ENCODE data around the gene PTBP3.
"Not testable (repeated sequence)": the region's sequence is repeated elsewhere in the genome, so short reads cannot be mapped to it uniquely, and the experiment has no call there.

PTBP3 gene, protein sequence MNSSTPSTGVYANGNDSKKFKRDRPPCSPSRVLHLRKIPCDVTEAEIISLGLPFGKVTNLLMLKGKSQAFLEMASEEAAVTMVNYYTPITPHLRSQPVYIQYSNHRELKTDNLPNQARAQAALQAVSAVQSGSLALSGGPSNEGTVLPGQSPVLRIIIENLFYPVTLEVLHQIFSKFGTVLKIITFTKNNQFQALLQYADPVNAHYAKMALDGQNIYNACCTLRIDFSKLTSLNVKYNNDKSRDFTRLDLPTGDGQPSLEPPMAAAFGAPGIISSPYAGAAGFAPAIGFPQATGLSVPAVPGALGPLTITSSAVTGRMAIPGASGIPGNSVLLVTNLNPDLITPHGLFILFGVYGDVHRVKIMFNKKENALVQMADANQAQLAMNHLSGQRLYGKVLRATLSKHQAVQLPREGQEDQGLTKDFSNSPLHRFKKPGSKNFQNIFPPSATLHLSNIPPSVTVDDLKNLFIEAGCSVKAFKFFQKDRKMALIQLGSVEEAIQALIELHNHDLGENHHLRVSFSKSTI

DNA sequence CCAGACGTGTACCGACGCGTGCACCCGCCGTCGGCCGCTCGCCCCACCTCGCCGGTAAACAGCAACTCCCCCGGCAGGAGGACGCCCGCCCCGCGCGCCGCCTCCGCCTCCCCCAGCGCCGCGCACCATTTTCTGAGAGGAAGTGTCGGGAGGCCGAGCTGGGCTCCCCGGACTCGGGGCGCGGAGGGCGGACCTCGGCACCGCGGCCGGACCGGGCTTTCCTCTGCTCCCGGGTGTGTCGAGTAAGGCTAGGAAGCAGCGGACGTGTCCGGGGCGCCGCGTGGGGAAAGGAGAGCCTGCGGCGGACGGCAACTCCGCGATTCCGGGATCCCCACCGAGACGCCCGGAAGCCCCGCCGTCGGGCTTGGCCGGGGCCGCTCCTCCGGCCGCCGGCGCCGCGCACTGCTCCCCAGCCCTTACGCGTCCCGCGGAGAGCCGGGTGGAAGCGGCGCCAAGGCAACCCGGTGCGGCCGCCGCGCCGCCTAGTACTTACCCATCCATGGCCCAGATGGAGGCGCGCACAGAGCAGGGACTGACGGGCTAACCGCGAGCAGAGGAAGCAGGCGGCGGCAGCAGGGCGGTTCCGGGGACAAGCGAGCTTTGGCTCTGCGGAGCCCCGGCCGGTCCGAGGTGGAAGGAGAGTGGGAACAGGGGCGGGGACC lies at the start of gene PTBP3:
Gene PTBP3, minus strand, starts transcription at position 643 of the 662 bp plus-strand sequence. CDS start 35,754 bp downstream, outside the sequence.
- DNase-seq: peak; percentile 77

DNA sequence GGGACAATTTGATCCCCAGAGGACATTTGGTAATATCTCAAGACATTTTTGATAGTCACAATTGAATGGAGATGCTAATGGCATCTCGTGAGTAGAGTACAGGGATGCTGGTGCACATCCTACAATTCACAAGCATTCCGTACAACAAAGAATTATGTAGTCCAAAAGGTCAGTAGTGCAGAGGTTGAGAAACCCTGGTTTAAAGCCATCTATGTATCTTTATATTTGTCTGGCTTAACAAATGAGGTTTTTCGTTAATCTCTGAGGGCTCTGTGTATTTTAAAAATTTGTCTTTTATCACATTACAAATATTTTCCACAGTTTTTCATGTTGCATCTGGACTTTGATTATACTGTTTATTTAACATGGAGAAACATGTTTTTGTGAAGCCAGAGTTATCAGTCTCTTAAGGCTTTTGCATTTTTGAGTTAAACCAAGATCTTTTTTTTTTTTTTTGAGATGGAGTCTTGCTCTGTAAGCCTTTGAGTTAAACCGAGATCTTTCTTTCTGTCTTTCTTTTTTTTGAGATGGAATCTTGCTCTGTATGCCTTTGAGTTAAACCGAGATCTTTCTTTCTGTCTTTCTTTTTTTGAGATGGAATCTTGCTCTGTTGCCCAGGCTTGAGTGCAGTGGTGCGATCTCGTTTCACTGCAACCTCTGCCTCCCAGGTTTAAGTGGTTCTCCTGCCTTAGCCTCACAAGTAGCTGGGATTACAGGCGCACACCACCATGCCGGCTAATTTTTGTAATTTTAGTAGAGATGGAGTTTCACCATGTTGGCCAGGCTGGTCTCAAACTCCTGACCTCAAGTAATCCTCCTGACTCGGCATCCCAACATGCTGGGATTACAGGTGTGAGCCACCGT lies 49.3 kb upstream of the PTBP3 start:
- DNase-seq: no peak

DNA sequence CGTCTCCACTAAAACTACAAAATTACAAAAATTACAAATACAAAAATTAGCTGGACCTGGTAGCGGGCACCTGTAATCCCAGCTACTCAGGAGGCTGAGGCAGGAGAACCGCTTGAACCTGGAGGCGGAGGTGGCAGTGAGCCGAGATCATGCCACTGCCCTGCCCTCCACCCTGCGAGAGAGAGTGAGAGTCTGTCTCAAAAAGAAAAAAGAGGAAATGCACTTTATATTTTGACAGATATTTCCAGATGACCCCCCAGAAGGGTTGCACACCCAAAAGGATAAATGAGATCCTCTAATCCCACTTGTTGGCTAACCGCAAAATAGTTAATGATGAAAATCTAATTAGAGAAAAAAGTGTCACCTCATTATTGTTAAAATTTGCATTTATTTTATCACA lies 48.6 kb upstream of the PTBP3 start:
- DNase-seq: no peak

DNA sequence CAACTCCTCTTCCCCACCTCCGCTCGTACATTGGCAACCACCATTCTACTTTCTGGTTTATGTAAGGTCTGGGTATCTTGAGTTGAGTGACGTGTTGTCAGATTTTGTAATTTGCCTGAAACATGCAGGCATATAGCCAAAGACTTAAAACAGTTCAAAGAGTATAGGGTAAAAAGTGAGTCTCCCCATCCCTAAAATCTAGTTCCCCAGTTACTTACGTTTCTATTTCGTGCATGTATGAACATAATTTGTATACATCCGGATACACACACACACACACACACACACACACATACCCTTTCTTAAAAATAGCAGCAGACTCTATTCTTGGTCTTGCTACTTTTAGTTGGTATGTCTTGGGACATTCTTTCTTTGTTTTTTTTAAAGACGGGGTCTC lies 47.4 kb upstream of the PTBP3 start:
- no peak for DNase-seq

DNA sequence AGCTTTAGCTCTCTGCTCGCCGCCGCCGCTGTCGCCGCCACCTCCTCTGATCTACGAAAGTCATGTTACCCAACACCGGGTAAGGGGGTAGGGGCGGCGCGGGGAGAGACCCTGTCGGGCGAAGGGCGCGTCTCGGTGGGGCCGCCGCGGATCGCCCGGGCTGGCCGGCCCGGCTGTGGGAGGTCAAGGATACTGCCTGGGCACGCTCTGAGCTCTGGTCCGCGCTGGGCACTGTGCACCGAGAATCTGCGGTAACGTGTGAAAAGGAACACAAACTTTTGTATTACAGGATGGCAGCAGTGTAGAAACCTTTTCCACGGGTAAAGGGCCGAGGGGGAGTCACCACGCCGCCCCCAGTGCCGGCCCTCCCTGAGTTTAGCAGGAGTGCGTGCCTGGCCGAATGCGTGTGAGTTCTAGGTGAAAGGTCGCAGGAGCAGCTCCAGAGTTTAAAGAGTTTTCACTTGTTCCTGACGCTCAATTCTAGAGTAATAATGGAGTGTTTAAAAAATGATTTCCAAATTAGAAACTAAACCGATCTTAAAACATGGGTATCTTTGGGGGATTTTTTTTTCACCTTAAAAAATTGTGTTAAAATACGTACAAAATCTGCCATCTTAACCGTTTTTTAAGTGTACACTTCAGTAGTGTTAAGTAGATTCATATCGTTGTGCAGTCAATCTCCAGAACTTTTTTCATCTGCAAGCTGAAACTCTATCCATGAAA lies 46.8 kb upstream of the PTBP3 start, which contains the start of gene HSDL2:
Gene HSDL2, plus strand, starts transcription at position 7 of the 723 bp plus-strand sequence. Its CDS starts 56 bp downstream, at position 63.
- DNase-seq: no peak

DNA sequence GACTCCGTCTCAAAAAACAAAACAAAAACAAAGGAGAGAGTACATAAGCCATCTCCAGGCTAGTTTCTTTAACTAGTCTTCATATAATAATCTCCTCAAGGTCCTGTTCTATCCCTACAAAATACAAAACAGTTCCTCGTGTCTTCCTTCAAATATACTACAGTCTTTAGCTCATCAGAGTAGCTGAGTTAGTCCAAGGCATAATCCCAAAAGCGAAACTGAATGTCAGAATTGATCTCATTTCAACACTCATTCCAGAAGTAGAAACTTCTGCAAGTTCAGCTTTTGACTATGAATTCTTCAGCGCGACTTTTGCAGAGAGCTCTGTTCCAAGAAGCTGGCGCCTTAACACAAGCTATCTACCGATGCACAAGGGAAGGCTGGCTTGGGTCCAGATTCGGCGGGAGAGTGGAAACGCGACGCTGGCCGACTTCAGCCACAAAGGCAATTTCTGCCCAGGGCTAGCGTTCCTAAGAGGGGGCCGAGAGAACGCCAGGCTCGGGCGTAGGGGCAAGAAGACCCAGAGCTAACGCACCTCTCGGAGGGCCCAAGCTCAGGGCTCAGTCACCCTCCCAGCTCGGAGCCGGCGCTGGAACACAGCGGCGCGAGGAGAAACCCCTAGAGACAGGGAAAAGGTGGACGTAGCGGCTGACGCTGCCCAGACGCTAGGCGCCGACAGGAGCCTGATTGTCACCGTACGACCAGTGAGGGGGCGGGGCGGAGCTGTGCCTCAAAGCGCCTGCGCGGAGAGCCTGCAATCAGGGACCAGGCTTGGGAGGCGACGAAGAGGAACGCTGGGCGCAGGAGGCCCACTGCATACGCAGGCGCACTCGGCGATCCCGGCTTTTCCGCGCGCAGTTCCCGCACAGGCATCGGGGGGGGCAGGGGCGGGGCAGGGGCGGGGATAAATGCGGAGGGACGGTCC lies 46.0 kb upstream of the PTBP3 start:
- peak; percentile 99 for DNase-seq

DNA sequence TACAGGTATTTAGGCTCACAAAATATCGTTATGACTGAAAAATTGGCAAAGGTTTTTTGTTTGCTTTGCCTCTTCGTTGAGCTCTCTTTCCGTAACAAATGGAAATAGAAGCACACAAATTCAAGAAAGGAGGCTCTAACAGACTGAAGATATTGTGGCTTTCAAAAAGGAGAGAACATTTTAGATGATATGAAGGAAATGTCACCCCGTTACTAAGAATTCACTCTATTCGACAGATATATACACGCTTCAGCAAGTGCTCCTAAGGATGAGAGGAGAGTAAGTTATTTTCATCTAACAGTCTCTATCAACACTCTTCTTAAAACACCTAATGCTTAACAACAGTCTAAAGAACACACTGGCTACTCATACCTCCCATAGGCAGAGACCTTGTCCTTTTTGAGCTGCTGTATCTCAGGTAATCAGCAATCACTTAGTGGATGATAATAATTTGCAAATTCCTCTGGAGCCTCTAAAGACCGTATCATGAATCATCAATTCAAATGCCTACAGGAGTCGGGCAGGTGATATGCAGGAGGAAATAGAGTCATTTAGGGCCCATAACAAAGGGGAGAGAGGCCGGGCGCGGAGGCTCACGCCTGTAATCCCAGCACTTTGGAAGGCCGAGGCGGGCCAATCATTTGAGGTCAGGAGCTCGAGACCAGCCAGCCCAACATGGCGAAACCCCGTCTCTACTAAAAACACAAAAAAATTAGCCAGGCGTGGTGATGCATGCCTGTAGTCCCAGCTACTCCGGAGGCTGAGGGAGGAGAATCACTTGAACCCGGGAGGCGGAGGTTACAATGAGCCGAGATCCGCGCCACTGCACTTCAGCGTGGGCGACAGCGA lies 45.1 kb upstream of the PTBP3 start:
- DNase-seq: no peak

DNA sequence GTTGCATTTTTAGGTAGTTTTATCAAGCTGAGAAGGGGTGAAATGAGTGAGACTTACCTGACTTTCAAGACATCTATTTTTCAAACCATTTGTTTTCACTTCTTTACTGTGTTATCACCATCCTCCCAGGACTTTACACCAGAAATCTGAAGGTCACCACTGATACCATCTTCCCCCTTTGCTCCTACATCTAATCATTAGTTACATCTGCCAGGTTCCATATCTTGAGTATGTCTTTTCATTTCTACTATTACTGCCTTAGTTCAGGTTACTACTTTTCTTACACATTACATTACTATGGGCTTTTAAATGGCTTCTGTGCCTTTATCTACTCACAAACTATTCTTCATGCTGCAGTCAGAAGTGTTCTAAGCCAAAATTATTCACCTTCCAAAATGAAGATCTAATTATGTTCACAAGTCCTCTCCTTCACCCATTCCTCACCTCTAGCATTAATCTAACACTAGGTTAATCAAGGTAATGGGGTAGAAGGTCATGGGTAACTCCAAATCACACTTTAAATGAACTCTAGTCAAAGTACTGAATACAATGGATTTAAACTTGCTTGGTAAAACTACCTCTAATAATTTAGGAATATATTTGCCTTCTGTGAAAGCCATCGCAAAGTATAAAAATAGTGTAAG lies 44.4 kb upstream of the PTBP3 start:
- no peak for DNase-seq

DNA sequence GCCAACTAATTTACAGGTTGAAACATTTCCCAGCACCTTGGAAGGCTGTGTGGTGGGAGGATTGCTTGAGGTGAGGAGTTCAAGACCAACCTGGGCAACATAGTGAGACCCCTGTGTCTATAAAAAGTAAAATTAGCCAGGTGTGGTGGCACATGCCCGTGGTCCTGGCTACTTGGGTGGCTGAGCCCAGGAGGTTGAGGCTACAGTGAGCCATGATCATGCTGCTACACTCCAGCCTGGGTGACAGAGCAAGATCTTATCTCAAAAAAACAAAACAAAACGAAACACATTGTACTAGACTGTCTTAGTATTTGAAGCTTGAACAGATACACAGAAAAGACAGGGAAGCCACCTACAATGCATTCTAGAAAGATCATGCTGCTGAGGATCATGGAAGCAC lies 43.7 kb upstream of the PTBP3 start:
- no peak for DNase-seq

DNA sequence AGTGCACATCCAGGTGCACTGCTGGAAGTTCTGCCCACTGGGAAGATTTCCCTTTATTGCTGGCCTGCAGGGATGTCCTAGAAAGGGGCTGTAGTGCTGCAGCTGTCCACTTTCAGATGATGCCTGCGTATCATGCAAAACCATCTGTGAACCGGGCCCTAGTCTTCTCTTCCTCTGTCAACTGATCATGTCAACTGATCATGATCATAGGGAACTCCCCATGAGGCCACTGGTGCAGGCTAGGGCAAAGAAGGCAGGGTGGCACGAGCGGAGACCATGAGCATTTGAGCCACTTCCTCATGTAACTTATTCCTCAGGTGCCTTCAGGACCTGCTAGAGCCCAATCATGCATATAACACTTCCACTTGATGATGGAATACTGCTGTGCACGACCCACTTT lies 41.9 kb upstream of the PTBP3 start:
- no peak for DNase-seq

DNA sequence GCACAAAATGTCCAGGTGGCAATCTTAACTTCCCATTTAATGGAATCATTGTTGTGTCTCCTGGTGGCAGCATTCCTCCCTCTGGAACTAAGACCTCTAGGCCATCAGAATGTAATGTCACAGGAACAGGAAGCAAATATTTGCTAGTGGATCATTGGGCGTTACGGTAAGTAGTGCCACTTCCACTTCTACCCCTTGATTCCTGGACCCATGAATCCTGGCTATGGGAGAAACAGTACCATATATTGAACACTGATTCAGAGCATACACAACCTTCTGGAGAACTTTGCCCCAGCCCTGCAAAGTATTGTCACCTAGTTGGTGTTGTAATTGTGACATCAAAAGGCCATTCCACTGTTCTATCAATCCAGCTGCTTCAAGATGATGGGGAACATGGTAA lies 40.8 kb upstream of the PTBP3 start:
- DNase-seq: not testable (repeated sequence)

DNA sequence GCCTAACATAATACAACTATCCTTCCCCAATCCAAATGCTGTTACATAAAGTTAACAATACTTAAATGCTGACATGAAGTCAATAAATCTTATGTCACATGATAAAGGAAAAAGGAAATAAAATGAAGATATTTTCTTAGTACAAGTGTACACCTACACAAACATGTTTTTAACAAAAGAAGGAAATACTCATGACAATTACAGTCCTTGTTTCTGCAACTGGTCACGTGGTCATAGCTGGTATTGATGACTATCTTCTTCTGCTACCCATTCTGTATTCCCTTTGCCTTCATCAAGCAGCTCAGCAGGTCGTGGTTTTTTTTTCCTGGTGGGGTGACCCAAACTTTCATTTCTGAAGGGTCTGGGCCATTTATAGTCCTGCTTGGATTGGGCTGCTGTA lies 40.2 kb upstream of the PTBP3 start:
- DNase-seq: not testable (repeated sequence)

DNA sequence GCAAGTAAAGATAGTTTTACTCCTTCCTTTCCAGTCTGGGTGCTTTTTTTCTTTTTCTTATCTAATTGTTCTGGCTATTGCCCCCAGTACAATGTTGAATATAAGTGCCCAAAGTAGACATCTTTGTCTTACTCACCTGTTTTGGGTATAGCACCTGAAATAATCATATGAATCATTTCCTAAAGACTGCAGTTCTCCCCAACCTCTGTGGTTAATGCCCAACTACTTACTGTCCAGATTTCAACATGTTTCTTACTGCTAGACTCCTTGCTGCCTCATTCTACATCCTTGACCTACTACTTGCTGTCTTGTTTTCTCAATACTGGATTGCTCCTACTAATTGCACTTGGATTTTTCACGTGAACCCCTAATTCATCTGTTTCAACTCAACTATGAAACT lies 37.6 kb upstream of the PTBP3 start:
- no peak for DNase-seq

DNA sequence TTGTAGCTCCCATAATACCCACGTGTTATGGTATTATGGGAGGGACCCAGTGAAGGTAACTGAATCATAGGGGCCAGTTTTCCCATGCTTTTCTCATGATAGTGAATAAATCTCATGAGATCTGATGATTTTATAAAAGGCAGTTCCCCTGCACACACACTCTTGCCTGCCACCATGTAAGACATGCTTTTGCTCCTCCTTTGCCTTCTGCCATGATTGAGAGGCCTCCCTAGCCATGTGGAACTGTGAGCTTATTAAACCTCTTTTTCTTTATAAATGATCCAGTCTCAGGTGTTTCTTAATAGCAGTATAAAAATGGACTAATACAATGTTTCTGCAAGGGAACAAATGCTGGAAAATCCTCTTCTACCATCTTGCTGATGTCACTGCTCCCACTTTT lies 36.4 kb upstream of the PTBP3 start:
- no peak for DNase-seq

DNA sequence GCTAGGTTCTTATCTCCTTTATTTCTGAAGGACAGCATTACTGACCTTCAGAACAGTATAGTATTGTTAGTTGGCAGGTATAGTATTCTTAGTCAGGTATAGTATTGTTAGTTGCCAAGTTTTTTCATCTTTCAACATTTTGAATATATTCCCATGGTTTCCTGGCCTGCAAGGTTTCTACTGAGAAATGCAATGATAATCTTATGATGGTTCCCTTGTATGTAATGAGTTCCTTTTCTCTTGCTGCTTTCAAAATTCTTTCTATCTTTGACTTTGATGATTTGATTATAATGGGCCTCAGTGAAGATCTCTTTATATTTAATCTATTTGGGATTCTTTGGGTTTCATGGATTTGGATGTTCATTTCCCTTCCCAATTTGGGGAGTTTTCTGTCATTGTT lies 34.0 kb upstream of the PTBP3 start:
- no peak for DNase-seq

DNA sequence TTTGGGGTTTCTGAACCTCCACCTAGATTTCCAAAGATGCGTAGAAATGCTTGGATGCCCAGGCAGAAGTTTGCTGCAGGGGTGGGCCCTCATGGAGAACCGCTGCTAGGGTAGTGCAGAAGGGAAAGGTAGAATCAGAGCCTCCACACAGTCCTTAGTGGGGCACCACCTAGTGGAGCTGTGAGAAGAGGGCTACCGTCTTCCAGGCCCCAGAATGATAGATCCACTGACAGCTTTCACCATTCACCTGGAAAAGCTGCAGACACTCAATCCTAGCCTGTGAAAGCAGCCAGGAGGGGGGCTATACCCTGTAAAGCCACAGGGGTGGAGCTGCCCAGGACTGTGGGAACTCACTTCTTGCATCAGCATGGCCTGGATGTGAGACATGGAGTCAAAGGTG lies 33.2 kb upstream of the PTBP3 start:
- DNase-seq: no peak

DNA sequence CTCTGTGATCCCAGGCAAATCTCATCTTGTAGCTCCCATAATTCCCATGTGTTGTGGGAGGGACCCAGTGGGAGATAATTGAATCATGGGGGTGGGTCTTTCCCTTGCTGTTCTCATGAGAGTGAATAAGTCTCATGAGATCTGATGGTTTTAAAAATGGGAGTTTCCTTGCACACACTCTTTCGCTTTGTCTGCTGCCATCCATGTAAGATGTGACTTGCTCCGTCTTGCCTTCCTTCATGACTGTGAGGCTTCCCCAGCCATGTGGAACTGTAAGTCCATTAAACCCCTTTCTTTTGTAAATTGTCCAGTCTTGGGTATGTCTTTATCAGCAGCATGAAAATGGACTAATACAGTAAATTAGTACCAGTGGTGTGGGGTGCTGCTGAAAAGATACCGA lies 31.8 kb upstream of the PTBP3 start:
- DNase-seq: not testable (repeated sequence)

DNA sequence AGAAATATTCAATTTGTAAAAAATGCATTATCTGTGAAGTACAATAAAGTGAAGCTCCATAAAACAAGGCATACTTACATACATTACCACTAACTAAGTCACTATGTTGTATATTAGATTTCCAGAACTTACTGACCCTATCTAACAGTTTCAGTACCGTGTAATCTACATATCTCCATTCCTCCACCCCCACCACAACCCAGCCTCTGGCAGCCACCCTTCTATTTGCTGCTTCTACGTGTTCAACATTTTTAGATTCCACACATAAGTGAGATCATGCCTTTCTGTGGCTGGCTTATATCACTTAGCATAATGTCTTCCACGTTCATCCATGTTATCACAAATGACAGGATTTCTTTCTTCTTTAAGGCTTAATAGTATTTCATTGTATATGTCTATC lies 31.3 kb upstream of the PTBP3 start:
- no peak for DNase-seq

DNA sequence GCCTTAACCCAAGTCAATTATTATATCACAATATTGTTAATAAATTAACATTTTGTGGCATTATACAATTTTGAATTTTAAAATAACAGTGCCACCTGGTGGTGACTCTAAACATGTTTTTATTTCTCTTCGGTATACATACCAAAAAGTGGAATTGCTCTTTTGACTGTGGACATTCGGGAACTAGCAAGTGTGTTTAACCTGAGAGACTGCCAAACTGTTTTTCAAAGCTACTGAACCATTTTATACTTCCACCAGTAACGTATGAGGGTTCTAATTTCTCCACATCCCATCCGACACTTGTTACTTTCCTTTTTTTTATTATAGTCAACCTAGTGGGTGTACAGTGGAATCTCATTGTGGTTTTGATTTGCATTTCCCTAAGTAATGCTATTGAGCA lies 28.2 kb upstream of the PTBP3 start:
- no peak for DNase-seq
